HepG2 (cell line): Measurements from ENCODE around the gene ALDOA. TPM values are rescaled to one million over a fixed set of nuclear protein-coding genes. Genes with fewer than 3 reads are reported as not detected.

Source experiments
- FOXC1 ChIP-seq: sonication (generic); formaldehyde crosslinking; IDR thresholded peaks from 2 replicates; pipeline ENCODE4 v1.8.0; 2022; ENCODE audit warnings: mild to moderate bottlenecking, missing genetic modification reagents, borderline replicate concordance
- GTF3A ChIP-seq: sonication (generic); formaldehyde crosslinking; conservative IDR thresholded peaks from 2 replicates; pipeline ENCODE4 v1.4.0; 2020; ENCODE audit warnings: mild to moderate bottlenecking, missing genetic modification reagents
- HMG20A ChIP-seq: IDR thresholded peaks from 2 replicates; pipeline ENCODE4 v1.6.1; 2016; ENCODE audit warnings: borderline replicate concordance
- HOXA7 ChIP-seq: sonication (generic); formaldehyde crosslinking; IDR thresholded peaks from 2 replicates; pipeline ENCODE4 v1.8.1; 2022; ENCODE audit warnings: mild to moderate bottlenecking, missing genetic modification reagents, moderate library complexity
- MYNN ChIP-seq: sonication (generic); formaldehyde crosslinking; IDR thresholded peaks from 2 replicates; pipeline ENCODE4 v1.4.0; 2020; ENCODE audit warnings: mild to moderate bottlenecking, low read depth, missing genetic modification reagents
- NFE2L2 ChIP-seq: fragments of 150-350 bp; IDR thresholded peaks from 2 replicates; pipeline ENCODE4 v1.6.1; 2014; ENCODE audit warnings: low read length
- PRDM10 ChIP-seq: sonication (generic); formaldehyde crosslinking; IDR thresholded peaks from 2 replicates; pipeline ENCODE4 v1.4.0; 2020; ENCODE audit warnings: low read depth, missing genetic modification reagents
- PRMT3 ChIP-seq: sonication (generic); formaldehyde crosslinking; IDR thresholded peaks from 2 replicates; pipeline ENCODE4 v1.8.1; 2022; ENCODE audit warnings: low read depth, mild to moderate bottlenecking, moderate library complexity, missing genetic modification reagents, borderline replicate concordance
- SETDB1 ChIP-seq: sonication (generic); formaldehyde crosslinking; IDR thresholded peaks from 2 replicates; pipeline ENCODE4 v1.5.1; 2020; ENCODE audit warnings: missing genetic modification reagents, mild to moderate bottlenecking, borderline replicate concordance
- SMARCE1 ChIP-seq: fragments of 450-650 bp; IDR thresholded peaks from 2 replicates; pipeline ENCODE4 v1.6.1; 2017; ENCODE audit warnings: borderline replicate concordance
- TCF12 ChIP-seq, 2 experiments: fragments of 450-650 bp in 1 of 2; sonication (generic) in 1 of 2; formaldehyde crosslinking in 1 of 2; IDR thresholded peaks; 2 replicates each; pipeline versions ENCODE4 v1.6.1 to v1.8.0; 2017 to 2022; ENCODE audit warnings: antibody characterized with exemption in 1 of 2, mild to moderate bottlenecking in 1 of 2, missing genetic modification reagents in 1 of 2, moderate library complexity in 1 of 2
- ZFP41 ChIP-seq: sonication (generic); formaldehyde crosslinking; IDR thresholded peaks from 2 replicates; pipeline ENCODE4 v1.4.0; 2020; ENCODE audit warnings: mild to moderate bottlenecking, missing genetic modification reagents, borderline replicate concordance
- ZMYM3 ChIP-seq: sonication (generic); formaldehyde crosslinking; IDR thresholded peaks from 2 replicates; pipeline ENCODE4 v1.5.1; 2020; ENCODE audit warnings: mild to moderate bottlenecking, missing genetic modification reagents
- ZNF546 ChIP-seq: sonication (generic); formaldehyde crosslinking; conservative IDR thresholded peaks from 2 replicates; pipeline ENCODE4 v1.8.1; 2023; ENCODE audit warnings: mild to moderate bottlenecking, missing genetic modification reagents
- ZNF784 ChIP-seq: sonication (generic); formaldehyde crosslinking; IDR thresholded peaks from 2 replicates; pipeline ENCODE4 v1.5.1; 2020; ENCODE audit warnings: missing genetic modification reagents, mild to moderate bottlenecking, borderline replicate concordance
- polyA plus RNA-seq, 8 experiments: library from polyadenylated mRNA; depleted of rRNA in 3 of 8; stranded (reverse) in 7 of 8; unstranded in 1 of 8; fragments of >200 nt; fragmentation: Illumina TruSeq in 4 of 8; extraction: Trizol in 4 of 8; gene quantifications; 2 replicates each; pipeline versions ENCODE4 v1.2.1 to v1.2.3, GENCODE V29; 2011 to 2016; ENCODE audit warnings: low read depth in 4 of 8, missing spikeins in 1 of 8, mixed read lengths in 1 of 8; ENCODE audit not compliant: insufficient read depth in 1 of 8
- total RNA-seq, 5 experiments: library from RNA; depleted of rRNA; stranded (reverse); fragments of >200 nt; fragmentation: Illumina TruSeq; extraction: Trizol; gene quantifications; 2 replicates each; pipeline ENCODE4 v1.2.3, GENCODE V29; 2016; ENCODE audit warnings: low read depth in 1 of 5

Gene ALDOA
- total and polyA plus RNA-seq, 2 of the 13 experiments (the other 11 are each of a cell fraction or from before 2014, with no cell fraction given), result 925 to 1,884 TPM

- TF ChIP-seq FOXC1 (CRISPR knock-in tag), result peak; percentile 99
- peak; percentile 91 for TF ChIP-seq NFE2L2
- TF ChIP-seq ZNF546, result no peak; the same call in 1 of the 2 replicates
- TF ChIP-seq SETDB1 (CRISPR knock-in tag), result 0 out of 2 replicates have a peak, but pooled peaks have one; percentile 90
- no peak; the same call in none of the 2 replicates for TF ChIP-seq HOXA7 (CRISPR knock-in tag)
- peak; percentile 54; the same call in 1 of the 2 replicates for TF ChIP-seq ZNF784 (CRISPR knock-in tag)
- peak; percentile 86 for TF ChIP-seq ZFP41
- TF ChIP-seq ZMYM3 (CRISPR knock-in tag), result peak; percentile 74
- peak; percentile 53 for TF ChIP-seq PRMT3 (CRISPR knock-in tag)
- peak; percentile 93 for TF ChIP-seq PRDM10 (CRISPR knock-in tag)
- no peak for TF ChIP-seq SMARCE1
- peak; percentile 27; the same call in 1 of the 2 replicates for TF ChIP-seq HMG20A (CRISPR knock-in tag)
- no peak for TF ChIP-seq TCF12 (IDR thresholded peaks at IDR 0.05)
- peak; percentile 98 for TF ChIP-seq TCF12 (CRISPR knock-in tag; IDR thresholded peaks at IDR 0.05)
- peak; percentile 76; the same call in 1 of the 2 replicates for TF ChIP-seq GTF3A
- TF ChIP-seq MYNN (CRISPR knock-in tag), result peak; percentile 74
Measured at GRCh38 chr16:30065102-30065942, at the start of gene ALDOA (continued).
